GM18907 (cell line): Measurements from ENCODE around the gene SIAH3.

Experiments used
- ATAC-seq: cut with Tn5 transposase; IDR thresholded peaks from one replicate; pipeline ENCODE4 v1.9.1; 2021; ENCODE audit warnings: mild to moderate bottlenecking, moderate library complexity; ENCODE audit not compliant: unreplicated experiment

The SIAH3 gene

GRCh38 chr13:45748941-45749759 lies 102.4 kb downstream of the SIAH3 start:
- no peak for ATAC-seq

GRCh38 chr13:45747071-45747470 lies 104.5 kb downstream of the SIAH3 start:
- ATAC-seq, result no peak

- no peak for ATAC-seq
Measured at GRCh38 chr13:45744979-45745378, 106.6 kb downstream of the SIAH3 start.

- ATAC-seq, result no peak
Measured at GRCh38 chr13:45742985-45743384, 108.6 kb downstream of the SIAH3 start.

- ATAC-seq, result no peak
Measured at GRCh38 chr13:45737571-45738017, 114.0 kb downstream of the SIAH3 start.

GRCh38 chr13:45733361-45733760 lies 118.2 kb downstream of the SIAH3 start:
- ATAC-seq, result no peak

GRCh38 chr13:45732916-45733315 lies 118.6 kb downstream of the SIAH3 start:
- ATAC-seq, result no peak

GRCh38 chr13:45731455-45731854 lies 120.1 kb downstream of the SIAH3 start:
- no peak for ATAC-seq

- no peak for ATAC-seq
Measured at GRCh38 chr13:45728759-45729158, 122.8 kb downstream of the SIAH3 start.
